ENCODE measurements around the gene KY.

The KY gene

GRCh38 chr3:134620476-134621115 is 30.2 kb downstream of the KY start:
- DNase-seq: no peak

GRCh38 chr3:134619884-134620445 is 30.9 kb downstream of the KY start:
- DNase-seq: no peak

GRCh38 chr3:134619301-134619615 is 31.6 kb downstream of the KY start:
- no peak for DNase-seq

- peak in 9 of 56 donors; percentile 9 to 36 (median 18) for DNase-seq
Observed at GRCh38 chr3:134618478-134619300, 32.1 kb downstream of the KY start.

- DNase-seq: no peak
Observed at GRCh38 chr3:134617608-134618477, 33.0 kb downstream of the KY start.

- no peak for DNase-seq
Observed at GRCh38 chr3:134615743-134616142, 35.1 kb downstream of the KY start.

GRCh38 chr3:134614955-134615354 is 35.9 kb downstream of the KY start:
- no peak for DNase-seq

GRCh38 chr3:134613006-134613520 is 37.8 kb downstream of the KY start:
- no peak for DNase-seq

- no peak for DNase-seq
Observed at GRCh38 chr3:134611516-134611915, 39.3 kb downstream of the KY start.

- no peak for DNase-seq
Observed at GRCh38 chr3:134610432-134611385, 40.1 kb downstream of the KY start.

GRCh38 chr3:134609821-134610431 is 40.9 kb downstream of the KY start:
- no peak for DNase-seq

- DNase-seq: no peak
Observed at GRCh38 chr3:134608771-134609435, 41.9 kb downstream of the KY start.

- no peak for DNase-seq
Observed at GRCh38 chr3:134608023-134608770, 42.6 kb downstream of the KY start.

GRCh38 chr3:134607054-134608022 is 43.5 kb downstream of the KY start:
- no peak for DNase-seq

- no peak for DNase-seq
Observed at GRCh38 chr3:134606033-134607025, 44.5 kb downstream of the KY start.

- DNase-seq: no peak
Observed at GRCh38 chr3:134605556-134605955, 45.3 kb downstream of the KY start.

Data from amygdala (tissue), 56 donors.